Neutrophil (primary cell): ENCODE data around the gene RBCK1.

Experiments
- H3K27ac ChIP-seq: fragments of 200-600 bp; sonication (generic); 2 replicates; pipeline ENCODE4 v1.5.1; 2016; ENCODE audit warnings: mild to moderate bottlenecking, moderate library complexity
- H3K27me3 ChIP-seq: fragments of 200-600 bp; sonication (generic); 2 replicates; pipeline ENCODE4 v1.6.0; 2016; ENCODE audit warnings: mild to moderate bottlenecking
- H3K36me3 ChIP-seq: fragments of 200-600 bp; sonication (generic); 2 replicates; pipeline ENCODE4 v1.5.1; 2017
- H3K4me1 ChIP-seq, 2 experiments: fragments of 200-600 bp in 1 of 2; sonication (generic) in 1 of 2; 1 replicate in 1 of 2; 2 replicates in 1 of 2; pipeline versions ENCODE4 v1.5.1 to v1.6.1; 2013 to 2016; ENCODE audit warnings: low read depth in 1 of 2, low read length in 1 of 2, mild to moderate bottlenecking in 1 of 2, moderate library complexity in 1 of 2; ENCODE audit not compliant: control insufficient read depth in 1 of 2, insufficient read depth in 1 of 2
- H3K4me3 ChIP-seq, 2 experiments: fragments of 200-600 bp in 1 of 2; sonication (generic) in 1 of 2; 1 replicate in 1 of 2; 2 replicates in 1 of 2; pipeline ENCODE4 v1.5.1; 2013 to 2016; ENCODE audit warnings: low read depth in 1 of 2, low read length in 1 of 2, mild to moderate bottlenecking in 1 of 2, moderate library complexity in 1 of 2
- H3K9me3 ChIP-seq: fragments of 200-600 bp; sonication (generic); 2 replicates; pipeline ENCODE4 v1.5.1; 2016
- TF ChIP-seq, protein P1 (sequence below): fragments of 200-600 bp; sonication (generic); IDR thresholded peaks from 2 replicates; pipeline ENCODE4 v1.5.1; 2016; ENCODE audit warnings: antibody characterized with exemption

Gene RBCK1

GRCh38 chr20:407953-408842 lies at the start of gene RBCK1:
RBCK1 (plus strand) TSS chr20:408299; CDS start chr20:408758, 459 bp downstream.
- Histone ChIP-seq H3K36me3 (peaks cover 32% of the 10 kb centered on the region), H3K27ac (peak within 1 kb of the TSS; percentile 98), H3K27me3 (no peaks in the 10 kb centered on the region), H3K4me1 (peaks cover 24 to 29% of the 10 kb centered on the region in 2 experiments), H3K9me3 (no peaks in the 10 kb centered on the region), H3K4me3 (peak within 1 kb of the TSS; percentile 88 to 99)
- TF ChIP-seq, protein P1, sequence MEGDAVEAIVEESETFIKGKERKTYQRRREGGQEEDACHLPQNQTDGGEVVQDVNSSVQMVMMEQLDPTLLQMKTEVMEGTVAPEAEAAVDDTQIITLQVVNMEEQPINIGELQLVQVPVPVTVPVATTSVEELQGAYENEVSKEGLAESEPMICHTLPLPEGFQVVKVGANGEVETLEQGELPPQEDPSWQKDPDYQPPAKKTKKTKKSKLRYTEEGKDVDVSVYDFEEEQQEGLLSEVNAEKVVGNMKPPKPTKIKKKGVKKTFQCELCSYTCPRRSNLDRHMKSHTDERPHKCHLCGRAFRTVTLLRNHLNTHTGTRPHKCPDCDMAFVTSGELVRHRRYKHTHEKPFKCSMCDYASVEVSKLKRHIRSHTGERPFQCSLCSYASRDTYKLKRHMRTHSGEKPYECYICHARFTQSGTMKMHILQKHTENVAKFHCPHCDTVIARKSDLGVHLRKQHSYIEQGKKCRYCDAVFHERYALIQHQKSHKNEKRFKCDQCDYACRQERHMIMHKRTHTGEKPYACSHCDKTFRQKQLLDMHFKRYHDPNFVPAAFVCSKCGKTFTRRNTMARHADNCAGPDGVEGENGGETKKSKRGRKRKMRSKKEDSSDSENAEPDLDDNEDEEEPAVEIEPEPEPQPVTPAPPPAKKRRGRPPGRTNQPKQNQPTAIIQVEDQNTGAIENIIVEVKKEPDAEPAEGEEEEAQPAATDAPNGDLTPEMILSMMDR: no peak

GRCh38 chr20:358891-359555 lies 49.1 kb upstream of the RBCK1 start:
- Histone ChIP-seq H3K36me3 (no peaks in the 10 kb centered on the region), H3K27ac (no peak overlapping the region), H3K27me3 (no peaks in the 10 kb centered on the region), H3K4me3 (no peak overlapping the region), H3K9me3 (no peaks in the 10 kb centered on the region), H3K4me1 (peaks cover 21 to 31% of the 10 kb centered on the region in 2 experiments)
- TF ChIP-seq, protein P1: no peak

DNA sequence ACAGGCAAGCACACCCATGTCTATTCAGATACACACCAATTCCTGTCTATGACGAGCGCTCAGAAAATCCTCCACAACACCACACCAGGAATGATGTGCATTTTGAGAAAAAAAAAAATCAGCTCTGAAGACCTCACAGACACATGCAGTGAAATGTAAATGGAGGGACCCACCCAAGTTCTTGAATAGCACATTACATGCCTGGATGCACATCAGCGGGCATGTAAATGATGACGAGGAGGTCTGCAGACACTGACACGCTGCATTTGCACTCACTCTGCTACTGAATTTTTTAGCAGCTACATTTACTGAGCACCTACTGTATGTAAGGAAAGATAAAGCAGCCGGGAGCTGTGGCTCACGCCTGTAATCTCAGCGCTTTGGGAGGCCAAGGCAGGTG lies 46.5 kb upstream of the RBCK1 start:
- TF ChIP-seq, protein P1: no peak
- no peaks in the 10 kb centered on the region for H3K36me3 ChIP-seq
- H3K27ac ChIP-seq: no peak overlapping the region
- no peaks in the 10 kb centered on the region for H3K27me3 ChIP-seq
- H3K4me1 ChIP-seq: peaks cover 20 to 34% of the 10 kb centered on the region in 2 experiments
- H3K9me3 ChIP-seq: no peaks in the 10 kb centered on the region
- H3K4me3 ChIP-seq: no peak overlapping the region

GRCh38 chr20:362271-363254 lies 45.5 kb upstream of the RBCK1 start:
- H3K27ac ChIP-seq: peak overlapping the region; percentile 62

More at GRCh38 chr20:362271-363254, 45.5 kb upstream of the RBCK1 start:
- H3K36me3 ChIP-seq: no peaks in the 10 kb centered on the region
- H3K9me3 ChIP-seq: no peaks in the 10 kb centered on the region
- TF ChIP-seq, protein P1: peak; percentile 88
- H3K4me1 ChIP-seq: peaks cover 20 to 41% of the 10 kb centered on the region in 2 experiments
- H3K4me3 ChIP-seq: peak overlapping the region in 1 of 2 experiments; percentile 36
- no peaks in the 10 kb centered on the region for H3K27me3 ChIP-seq
